ENCODE measurements around the gene PLEKHG2.
A peak's percentile ranks its signal among the peaks of the same experiment; 100 is the strongest.

Gene PLEKHG2

GRCh38 chr19:39406656-39407409 is 5.6 kb upstream of the PLEKHG2 start, which contains the start of gene ZFP36:
ZFP36 (plus strand) TSS chr19:39406847; CDS start chr19:39406905, 58 bp downstream.
- peak; percentile 96 for DNase-seq

- DNase-seq = peak; percentile 80
Measured at GRCh38 chr19:39407410-39407659, 5.1 kb upstream of the PLEKHG2 start.

GRCh38 chr19:39407660-39408391 is 4.6 kb upstream of the PLEKHG2 start:
- no peak for DNase-seq

- DNase-seq = peak; percentile 81
Measured at GRCh38 chr19:39408392-39409207, 3.9 kb upstream of the PLEKHG2 start.

- peak; percentile 96 for DNase-seq
Measured at GRCh38 chr19:39409208-39410016, 3.1 kb upstream of the PLEKHG2 start.

GRCh38 chr19:39410017-39410830 is 2.2 kb upstream of the PLEKHG2 start:
- peak; percentile 74 for DNase-seq

GRCh38 chr19:39410831-39411080 is 1.7 kb upstream of the PLEKHG2 start:
- DNase-seq = no peak

GRCh38 chr19:39411081-39411831 is 1.2 kb upstream of the PLEKHG2 start:
- DNase-seq = peak; percentile 82

GRCh38 chr19:39411832-39412099 is 703 bp upstream of the PLEKHG2 start:
- peak; percentile 94 for DNase-seq

GRCh38 chr19:39412867-39413271 is 400 bp downstream of the PLEKHG2 start:
- no peak for DNase-seq

GRCh38 chr19:39413272-39413910 is 922 bp downstream of the PLEKHG2 start:
- peak; percentile 56 for DNase-seq

- peak; percentile 43 for DNase-seq
Measured at GRCh38 chr19:39413911-39414608, 1.6 kb downstream of the PLEKHG2 start.

- DNase-seq = no peak
Measured at GRCh38 chr19:39415111-39416046, 2.9 kb downstream of the PLEKHG2 start.

- no peak for DNase-seq
Measured at GRCh38 chr19:39416152-39417120, 4.0 kb downstream of the PLEKHG2 start.

- no peak for DNase-seq
Measured at GRCh38 chr19:39417463-39418181, 5.2 kb downstream of the PLEKHG2 start.

- DNase-seq = no peak
Measured at GRCh38 chr19:39419003-39419402, 6.5 kb downstream of the PLEKHG2 start.

- no peak for DNase-seq
Measured at GRCh38 chr19:39420769-39421168, 8.3 kb downstream of the PLEKHG2 start.
